ENCODE results near the gene HOXA2.

The HOXA2 gene

GRCh38 chr7:27147199-27148030 is 44.9 kb upstream of the HOXA2 start, which contains the start of gene HOXA6:
Gene HOXA6 (minus strand): TSS chr7:27147774. CDS start chr7:27147749, 25 bp downstream.
- Histone ChIP-seq H3K36me3 (ENCODE audit: control insufficient read depth in 1 of 2, insufficient read depth in 2 of 2, low read depth in 1 of 2, low read length in 2 of 2) (peaks cover 17 to 30% of the 10 kb centered on the region in 2 experiments), H3K27me3 (ENCODE audit: control insufficient read depth in 1 of 2, insufficient read depth in 1 of 2, low read length in 2 of 2) (peaks cover 0 to 28% of the 10 kb centered on the region in 2 experiments), H3K18ac (ENCODE audit: low read depth in 1 of 2, low read length in 2 of 2) (peak within 1 kb of the TSS; percentile 54 to 65), H4K91ac (ENCODE audit: low read length) (no peak within 1 kb of the TSS), H3K9me3 (ENCODE audit: control insufficient read depth, low read length) (no peaks in the 10 kb centered on the region), H2BK12ac (ENCODE audit: low read length in 2 of 2) (peak within 1 kb of the TSS in 1 of 2 experiments; percentile 6), H4K8ac (ENCODE audit: low read length) (peak within 1 kb of the TSS; percentile 74), H2BK5ac (ENCODE audit: low read depth, low read length, poor library complexity, severe bottlenecking) (no peak within 1 kb of the TSS), H3K4me3 (ENCODE audit: insufficient read depth in 1 of 2, low read depth in 1 of 2, low read length in 2 of 2) (peak within 1 kb of the TSS in 1 of 2 experiments; percentile 82), H3K4ac (ENCODE audit: low read depth in 1 of 2, low read length in 2 of 2) (peak within 1 kb of the TSS; percentile 42 to 62), H3K4me2 (ENCODE audit: low read length, poor library complexity, severe bottlenecking) (peak within 1 kb of the TSS; percentile 47), H2BK120ac (ENCODE audit: low read depth, low read length) (no peak within 1 kb of the TSS), H3K23ac (ENCODE audit: low read length in 2 of 2) (no peak within 1 kb of the TSS), H3K27ac (ENCODE audit: low read length, poor library complexity, severe bottlenecking) (no peak within 1 kb of the TSS), H2AK5ac (ENCODE audit: low read length, severe bottlenecking) (no peak within 1 kb of the TSS), H3K4me1 (ENCODE audit: control insufficient read depth, insufficient read depth, low read depth, low read length) (peaks cover 19% of the 10 kb centered on the region), H3K9ac (ENCODE audit: low read length) (peak within 1 kb of the TSS; percentile 90), H3K79me1 (replicated peaks; ENCODE audit: low read length, poor library complexity, severe bottlenecking) (peaks cover 23% of the 10 kb centered on the region), H3K14ac (ENCODE audit: low read length in 2 of 2) (no peak within 1 kb of the TSS), H2BK15ac (ENCODE audit: low read depth, poor library complexity, severe bottlenecking) (peak within 1 kb of the TSS; percentile 36), H2AFZ (ENCODE audit: low read depth, low read length) (no peak within 1 kb of the TSS)
- WGBS = 42% methylated on average over 63 of the region's 63 CpGs
- DNase-seq = no peak

DNA sequence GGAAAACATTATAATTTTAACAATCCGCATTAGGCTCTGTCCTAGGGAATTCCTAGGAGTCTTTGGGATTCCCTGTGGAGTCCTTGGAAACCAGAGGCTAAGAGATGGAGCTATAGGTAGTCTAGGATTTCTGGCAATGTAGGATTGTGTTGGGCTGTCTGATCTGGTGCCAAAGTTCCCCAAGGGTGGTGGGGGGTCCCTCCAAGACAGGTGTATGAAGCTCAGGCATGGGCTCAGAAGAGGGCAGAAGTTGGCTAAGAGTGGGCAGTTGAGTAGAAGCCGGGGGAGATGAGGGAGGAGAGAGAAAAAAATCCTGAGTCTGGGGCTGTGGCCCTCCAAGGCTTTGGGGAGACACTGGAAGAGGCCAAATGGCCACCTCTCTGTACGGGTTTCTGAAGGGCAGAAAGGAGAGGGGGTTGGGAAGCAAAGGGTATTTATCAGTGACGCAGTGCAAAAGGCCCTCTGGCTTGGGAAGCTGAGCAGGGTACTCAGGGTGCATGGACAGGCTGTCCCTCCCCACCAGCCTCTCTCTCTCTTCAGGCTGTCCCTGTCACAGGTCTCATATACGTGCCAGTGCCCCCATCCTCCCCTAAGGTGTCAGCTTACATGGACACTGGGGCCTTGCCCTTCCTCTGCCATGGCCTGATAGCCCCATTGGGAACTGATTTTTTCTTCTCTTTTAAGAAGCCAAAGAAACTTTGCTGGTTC is 44.2 kb upstream of the HOXA2 start:
- WGBS = 65% methylated on average over 5 of the region's 5 CpGs
- H4K8ac ChIP-seq (ENCODE audit: low read length) = no peak overlapping the region

GRCh38 chr7:27145914-27146412 is 43.5 kb upstream of the HOXA2 start:
- Histone ChIP-seq H3K4me1 (ENCODE audit: control insufficient read depth, insufficient read depth, low read depth, low read length) (peaks cover 14% of the 10 kb centered on the region), H3K79me1 (replicated peaks; ENCODE audit: low read length, poor library complexity, severe bottlenecking) (peaks cover 19% of the 10 kb centered on the region), H3K23ac (ENCODE audit: low read length in 2 of 2) (no peak overlapping the region), H2BK120ac (ENCODE audit: low read depth, low read length) (no peak overlapping the region), H2AFZ (ENCODE audit: low read depth, low read length) (no peak overlapping the region), H3K4me3 (ENCODE audit: insufficient read depth in 1 of 2, low read depth in 1 of 2, low read length in 2 of 2) (peak overlapping the region in 1 of 2 experiments; percentile 82), H3K36me3 (ENCODE audit: control insufficient read depth in 1 of 2, insufficient read depth in 2 of 2, low read depth in 1 of 2, low read length in 2 of 2) (peaks cover 19 to 26% of the 10 kb centered on the region in 2 experiments), H2BK12ac (ENCODE audit: low read length in 2 of 2) (no peak overlapping the region), H3K27me3 (ENCODE audit: control insufficient read depth in 1 of 2, insufficient read depth in 1 of 2, low read length in 2 of 2) (peaks cover 0 to 13% of the 10 kb centered on the region in 2 experiments), H2BK15ac (ENCODE audit: low read depth, poor library complexity, severe bottlenecking) (no peak overlapping the region), H2AK5ac (ENCODE audit: low read length, severe bottlenecking) (no peak overlapping the region), H3K9ac (ENCODE audit: low read length) (peak overlapping the region; percentile 90), H3K9me3 (ENCODE audit: control insufficient read depth, low read length) (no peaks in the 10 kb centered on the region), H2BK5ac (ENCODE audit: low read depth, low read length, poor library complexity, severe bottlenecking) (no peak overlapping the region), H3K27ac (ENCODE audit: low read length, poor library complexity, severe bottlenecking) (no peak overlapping the region), H3K4me2 (ENCODE audit: low read length, poor library complexity, severe bottlenecking) (no peak overlapping the region), H3K4ac (ENCODE audit: low read depth in 1 of 2, low read length in 2 of 2) (no peak overlapping the region), H4K8ac (ENCODE audit: low read length) (no peak overlapping the region), H4K91ac (ENCODE audit: low read length) (no peak overlapping the region), H3K14ac (ENCODE audit: low read length in 2 of 2) (no peak overlapping the region), H3K18ac (ENCODE audit: low read depth in 1 of 2, low read length in 2 of 2) (no peak overlapping the region)
- WGBS = 83% methylated on average over 11 of the region's 11 CpGs
- no peak for DNase-seq

More for the DNA sequence above, 44.2 kb upstream of the HOXA2 start:
- peaks cover 20 to 22% of the 10 kb centered on the region in 2 experiments for H3K36me3 ChIP-seq (ENCODE audit: control insufficient read depth in 1 of 2, insufficient read depth in 2 of 2, low read depth in 1 of 2, low read length in 2 of 2)
- no peaks in the 10 kb centered on the region for H3K9me3 ChIP-seq (ENCODE audit: control insufficient read depth, low read length)
- H3K4ac ChIP-seq (ENCODE audit: low read depth in 1 of 2, low read length in 2 of 2) = no peak overlapping the region
- H3K79me1 ChIP-seq (replicated peaks; ENCODE audit: low read length, poor library complexity, severe bottlenecking) = peaks cover 20% of the 10 kb centered on the region
- H3K27me3 ChIP-seq (ENCODE audit: control insufficient read depth in 1 of 2, insufficient read depth in 1 of 2, low read length in 2 of 2) = peaks cover 0 to 20% of the 10 kb centered on the region in 2 experiments
- peak overlapping the region in 1 of 2 experiments; percentile 82 for H3K4me3 ChIP-seq (ENCODE audit: insufficient read depth in 1 of 2, low read depth in 1 of 2, low read length in 2 of 2)
- no peak overlapping the region for H2BK15ac ChIP-seq (ENCODE audit: low read depth, poor library complexity, severe bottlenecking)
- H3K18ac ChIP-seq (ENCODE audit: low read depth in 1 of 2, low read length in 2 of 2) = no peak overlapping the region
- H2AK5ac ChIP-seq (ENCODE audit: low read length, severe bottlenecking) = no peak overlapping the region
- DNase-seq = no peak
- H3K27ac ChIP-seq (ENCODE audit: low read length, poor library complexity, severe bottlenecking) = no peak overlapping the region
- H3K4me2 ChIP-seq (ENCODE audit: low read length, poor library complexity, severe bottlenecking) = no peak overlapping the region
- H4K91ac ChIP-seq (ENCODE audit: low read length) = no peak overlapping the region
- H3K14ac ChIP-seq (ENCODE audit: low read length in 2 of 2) = no peak overlapping the region
- H3K4me1 ChIP-seq (ENCODE audit: control insufficient read depth, insufficient read depth, low read depth, low read length) = peaks cover 17% of the 10 kb centered on the region
- H2BK12ac ChIP-seq (ENCODE audit: low read length in 2 of 2) = no peak overlapping the region
- no peak overlapping the region for H2AFZ ChIP-seq (ENCODE audit: low read depth, low read length)
- no peak overlapping the region for H2BK5ac ChIP-seq (ENCODE audit: low read depth, low read length, poor library complexity, severe bottlenecking)
- H2BK120ac ChIP-seq (ENCODE audit: low read depth, low read length) = no peak overlapping the region
- H3K9ac ChIP-seq (ENCODE audit: low read length) = peak overlapping the region; percentile 90
- no peak overlapping the region for H3K23ac ChIP-seq (ENCODE audit: low read length in 2 of 2)

Measured in mesenchymal stem cell (in vitro differentiated cells and primary cell).